Measurements from ENCODE around the gene BIRC6.

GRCh38 chr2:32614084-32614483 is 257.3 kb downstream of the BIRC6 start:
- TF ChIP-seq, protein P1, sequence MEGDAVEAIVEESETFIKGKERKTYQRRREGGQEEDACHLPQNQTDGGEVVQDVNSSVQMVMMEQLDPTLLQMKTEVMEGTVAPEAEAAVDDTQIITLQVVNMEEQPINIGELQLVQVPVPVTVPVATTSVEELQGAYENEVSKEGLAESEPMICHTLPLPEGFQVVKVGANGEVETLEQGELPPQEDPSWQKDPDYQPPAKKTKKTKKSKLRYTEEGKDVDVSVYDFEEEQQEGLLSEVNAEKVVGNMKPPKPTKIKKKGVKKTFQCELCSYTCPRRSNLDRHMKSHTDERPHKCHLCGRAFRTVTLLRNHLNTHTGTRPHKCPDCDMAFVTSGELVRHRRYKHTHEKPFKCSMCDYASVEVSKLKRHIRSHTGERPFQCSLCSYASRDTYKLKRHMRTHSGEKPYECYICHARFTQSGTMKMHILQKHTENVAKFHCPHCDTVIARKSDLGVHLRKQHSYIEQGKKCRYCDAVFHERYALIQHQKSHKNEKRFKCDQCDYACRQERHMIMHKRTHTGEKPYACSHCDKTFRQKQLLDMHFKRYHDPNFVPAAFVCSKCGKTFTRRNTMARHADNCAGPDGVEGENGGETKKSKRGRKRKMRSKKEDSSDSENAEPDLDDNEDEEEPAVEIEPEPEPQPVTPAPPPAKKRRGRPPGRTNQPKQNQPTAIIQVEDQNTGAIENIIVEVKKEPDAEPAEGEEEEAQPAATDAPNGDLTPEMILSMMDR (conservative IDR thresholded peaks at IDR 0.05; ENCODE audit: low read length), result no peak
- no peak for TF ChIP-seq EZH2phosphoT487 (IDR thresholded peaks at IDR 0.05; ENCODE audit: borderline replicate concordance, low read depth, low read length)
